WTC11 (cell line): ENCODE measurements around the gene CDK5RAP2.

Experiments used
- ATF1 ChIP-seq: sonication (generic); formaldehyde crosslinking; IDR thresholded peaks from 2 replicates; pipeline ENCODE4 v1.8.1; 2023; ENCODE audit warnings: mild to moderate bottlenecking, moderate library complexity, missing genetic modification reagents
- GABPB1 ChIP-seq: sonication (generic); formaldehyde crosslinking; IDR thresholded peaks from 2 replicates; pipeline ENCODE4 v1.8.1; 2023; ENCODE audit warnings: mild to moderate bottlenecking, missing genetic modification reagents
- NR3C1 ChIP-seq: sonication (generic); formaldehyde crosslinking; conservative IDR thresholded peaks from 2 replicates; pipeline ENCODE4 v1.8.1; 2023; ENCODE audit warnings: low read depth, mild to moderate bottlenecking, missing genetic modification reagents
- RORB ChIP-seq: fragments of 250-450 bp; sonication (Bioruptor Pico); IDR thresholded peaks from 2 replicates; pipeline ENCODE4 v1.9.0; 2021; ENCODE audit warnings: mild to moderate bottlenecking
- ZNF219 ChIP-seq: sonication (generic); formaldehyde crosslinking; IDR thresholded peaks from 2 replicates; pipeline ENCODE4 v1.8.0; 2023; ENCODE audit warnings: missing genetic modification reagents, mild to moderate bottlenecking, borderline replicate concordance
- ZNF671 ChIP-seq: fragments of 250-450 bp; sonication (Bioruptor Pico); IDR thresholded peaks from 2 replicates; pipeline ENCODE4 v1.8.0; 2021; ENCODE audit warnings: mild to moderate bottlenecking
- TF ChIP-seq, protein P1 (sequence below): sonication (generic); formaldehyde crosslinking; IDR thresholded peaks from 2 replicates; pipeline ENCODE4 v1.8.1; 2022; ENCODE audit warnings: low read depth, missing genetic modification reagents, borderline replicate concordance
- TF ChIP-seq, protein P2 (sequence below): fragments of 200-600 bp; IDR thresholded peaks from 2 replicates; pipeline ENCODE4 v1.8.0; 2022; ENCODE audit warnings: antibody characterized with exemption
- TF ChIP-seq, protein P3 (sequence below): sonication (generic); formaldehyde crosslinking; conservative IDR thresholded peaks from 2 replicates; pipeline ENCODE4 v1.8.1; 2022; ENCODE audit warnings: mild to moderate bottlenecking, missing genetic modification reagents
- TF ChIP-seq, protein P4 (sequence below): sonication (generic); formaldehyde crosslinking; IDR thresholded peaks from 2 replicates; pipeline ENCODE4 v1.8.0; 2023; ENCODE audit warnings: mild to moderate bottlenecking, missing genetic modification reagents
- TF ChIP-seq, protein P5 (sequence below): sonication (generic); formaldehyde crosslinking; IDR thresholded peaks from 2 replicates; pipeline ENCODE4 v1.8.0; 2022; ENCODE audit warnings: mild to moderate bottlenecking, missing genetic modification reagents
- TF ChIP-seq, protein P6 (sequence below): sonication (generic); formaldehyde crosslinking; IDR thresholded peaks from 2 replicates; pipeline ENCODE4 v1.8.0; 2022; ENCODE audit warnings: mild to moderate bottlenecking, missing genetic modification reagents

DNA sequence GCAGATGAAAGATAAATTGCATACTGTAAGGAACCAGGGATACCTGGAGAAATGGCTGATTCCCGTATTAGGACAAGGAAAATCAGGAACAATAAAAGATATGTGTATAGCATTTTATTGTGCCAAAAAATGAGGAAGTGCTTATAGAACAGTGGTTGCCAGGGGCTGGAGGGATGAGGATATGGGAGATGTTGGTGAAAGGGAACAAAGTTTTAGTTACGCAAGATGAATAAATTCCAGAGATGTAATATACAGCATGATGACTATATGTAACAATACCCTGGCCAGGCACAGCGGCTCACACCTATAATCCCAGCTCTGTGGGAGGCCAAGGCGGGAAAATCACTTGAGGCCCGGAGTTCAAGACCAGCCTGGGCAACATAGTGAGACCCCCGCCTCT is 101.8 kb downstream of the CDK5RAP2 start:
- TF ChIP-seq, protein P1, sequence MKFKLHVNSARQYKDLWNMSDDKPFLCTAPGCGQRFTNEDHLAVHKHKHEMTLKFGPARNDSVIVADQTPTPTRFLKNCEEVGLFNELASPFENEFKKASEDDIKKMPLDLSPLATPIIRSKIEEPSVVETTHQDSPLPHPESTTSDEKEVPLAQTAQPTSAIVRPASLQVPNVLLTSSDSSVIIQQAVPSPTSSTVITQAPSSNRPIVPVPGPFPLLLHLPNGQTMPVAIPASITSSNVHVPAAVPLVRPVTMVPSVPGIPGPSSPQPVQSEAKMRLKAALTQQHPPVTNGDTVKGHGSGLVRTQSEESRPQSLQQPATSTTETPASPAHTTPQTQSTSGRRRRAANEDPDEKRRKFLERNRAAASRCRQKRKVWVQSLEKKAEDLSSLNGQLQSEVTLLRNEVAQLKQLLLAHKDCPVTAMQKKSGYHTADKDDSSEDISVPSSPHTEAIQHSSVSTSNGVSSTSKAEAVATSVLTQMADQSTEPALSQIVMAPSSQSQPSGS (CRISPR knock-in tag) = no peak
- TF ChIP-seq, protein P2, sequence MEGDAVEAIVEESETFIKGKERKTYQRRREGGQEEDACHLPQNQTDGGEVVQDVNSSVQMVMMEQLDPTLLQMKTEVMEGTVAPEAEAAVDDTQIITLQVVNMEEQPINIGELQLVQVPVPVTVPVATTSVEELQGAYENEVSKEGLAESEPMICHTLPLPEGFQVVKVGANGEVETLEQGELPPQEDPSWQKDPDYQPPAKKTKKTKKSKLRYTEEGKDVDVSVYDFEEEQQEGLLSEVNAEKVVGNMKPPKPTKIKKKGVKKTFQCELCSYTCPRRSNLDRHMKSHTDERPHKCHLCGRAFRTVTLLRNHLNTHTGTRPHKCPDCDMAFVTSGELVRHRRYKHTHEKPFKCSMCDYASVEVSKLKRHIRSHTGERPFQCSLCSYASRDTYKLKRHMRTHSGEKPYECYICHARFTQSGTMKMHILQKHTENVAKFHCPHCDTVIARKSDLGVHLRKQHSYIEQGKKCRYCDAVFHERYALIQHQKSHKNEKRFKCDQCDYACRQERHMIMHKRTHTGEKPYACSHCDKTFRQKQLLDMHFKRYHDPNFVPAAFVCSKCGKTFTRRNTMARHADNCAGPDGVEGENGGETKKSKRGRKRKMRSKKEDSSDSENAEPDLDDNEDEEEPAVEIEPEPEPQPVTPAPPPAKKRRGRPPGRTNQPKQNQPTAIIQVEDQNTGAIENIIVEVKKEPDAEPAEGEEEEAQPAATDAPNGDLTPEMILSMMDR = no peak
- TF ChIP-seq RORB (no peak), NR3C1 (CRISPR knock-in tag) (no peak), ZNF219 (CRISPR knock-in tag) (no peak), ZNF671 (CRISPR knock-in tag) (no peak), GABPB1 (CRISPR knock-in tag) (no peak), ATF1 (CRISPR knock-in tag) (no peak)
- TF ChIP-seq, protein P3, sequence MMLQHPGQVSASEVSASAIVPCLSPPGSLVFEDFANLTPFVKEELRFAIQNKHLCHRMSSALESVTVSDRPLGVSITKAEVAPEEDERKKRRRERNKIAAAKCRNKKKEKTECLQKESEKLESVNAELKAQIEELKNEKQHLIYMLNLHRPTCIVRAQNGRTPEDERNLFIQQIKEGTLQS (CRISPR knock-in tag) = no peak
- TF ChIP-seq, protein P4, sequence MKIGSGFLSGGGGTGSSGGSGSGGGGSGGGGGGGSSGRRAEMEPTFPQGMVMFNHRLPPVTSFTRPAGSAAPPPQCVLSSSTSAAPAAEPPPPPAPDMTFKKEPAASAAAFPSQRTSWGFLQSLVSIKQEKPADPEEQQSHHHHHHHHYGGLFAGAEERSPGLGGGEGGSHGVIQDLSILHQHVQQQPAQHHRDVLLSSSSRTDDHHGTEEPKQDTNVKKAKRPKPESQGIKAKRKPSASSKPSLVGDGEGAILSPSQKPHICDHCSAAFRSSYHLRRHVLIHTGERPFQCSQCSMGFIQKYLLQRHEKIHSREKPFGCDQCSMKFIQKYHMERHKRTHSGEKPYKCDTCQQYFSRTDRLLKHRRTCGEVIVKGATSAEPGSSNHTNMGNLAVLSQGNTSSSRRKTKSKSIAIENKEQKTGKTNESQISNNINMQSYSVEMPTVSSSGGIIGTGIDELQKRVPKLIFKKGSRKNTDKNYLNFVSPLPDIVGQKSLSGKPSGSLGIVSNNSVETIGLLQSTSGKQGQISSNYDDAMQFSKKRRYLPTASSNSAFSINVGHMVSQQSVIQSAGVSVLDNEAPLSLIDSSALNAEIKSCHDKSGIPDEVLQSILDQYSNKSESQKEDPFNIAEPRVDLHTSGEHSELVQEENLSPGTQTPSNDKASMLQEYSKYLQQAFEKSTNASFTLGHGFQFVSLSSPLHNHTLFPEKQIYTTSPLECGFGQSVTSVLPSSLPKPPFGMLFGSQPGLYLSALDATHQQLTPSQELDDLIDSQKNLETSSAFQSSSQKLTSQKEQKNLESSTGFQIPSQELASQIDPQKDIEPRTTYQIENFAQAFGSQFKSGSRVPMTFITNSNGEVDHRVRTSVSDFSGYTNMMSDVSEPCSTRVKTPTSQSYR (CRISPR knock-in tag) = no peak
- TF ChIP-seq, protein P5, sequence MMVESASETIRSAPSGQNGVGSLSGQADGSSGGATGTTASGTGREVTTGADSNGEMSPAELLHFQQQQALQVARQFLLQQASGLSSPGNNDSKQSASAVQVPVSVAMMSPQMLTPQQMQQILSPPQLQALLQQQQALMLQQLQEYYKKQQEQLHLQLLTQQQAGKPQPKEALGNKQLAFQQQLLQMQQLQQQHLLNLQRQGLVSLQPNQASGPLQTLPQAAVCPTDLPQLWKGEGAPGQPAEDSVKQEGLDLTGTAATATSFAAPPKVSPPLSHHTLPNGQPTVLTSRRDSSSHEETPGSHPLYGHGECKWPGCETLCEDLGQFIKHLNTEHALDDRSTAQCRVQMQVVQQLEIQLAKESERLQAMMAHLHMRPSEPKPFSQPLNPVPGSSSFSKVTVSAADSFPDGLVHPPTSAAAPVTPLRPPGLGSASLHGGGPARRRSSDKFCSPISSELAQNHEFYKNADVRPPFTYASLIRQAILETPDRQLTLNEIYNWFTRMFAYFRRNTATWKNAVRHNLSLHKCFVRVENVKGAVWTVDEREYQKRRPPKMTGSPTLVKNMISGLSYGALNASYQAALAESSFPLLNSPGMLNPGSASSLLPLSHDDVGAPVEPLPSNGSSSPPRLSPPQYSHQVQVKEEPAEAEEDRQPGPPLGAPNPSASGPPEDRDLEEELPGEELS (CRISPR knock-in tag) = no peak
- TF ChIP-seq, protein P6, sequence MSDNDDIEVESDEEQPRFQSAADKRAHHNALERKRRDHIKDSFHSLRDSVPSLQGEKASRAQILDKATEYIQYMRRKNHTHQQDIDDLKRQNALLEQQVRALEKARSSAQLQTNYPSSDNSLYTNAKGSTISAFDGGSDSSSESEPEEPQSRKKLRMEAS (CRISPR knock-in tag) = no peak
